ENCODE results near the gene MGLL.

Gene MGLL

DNA sequence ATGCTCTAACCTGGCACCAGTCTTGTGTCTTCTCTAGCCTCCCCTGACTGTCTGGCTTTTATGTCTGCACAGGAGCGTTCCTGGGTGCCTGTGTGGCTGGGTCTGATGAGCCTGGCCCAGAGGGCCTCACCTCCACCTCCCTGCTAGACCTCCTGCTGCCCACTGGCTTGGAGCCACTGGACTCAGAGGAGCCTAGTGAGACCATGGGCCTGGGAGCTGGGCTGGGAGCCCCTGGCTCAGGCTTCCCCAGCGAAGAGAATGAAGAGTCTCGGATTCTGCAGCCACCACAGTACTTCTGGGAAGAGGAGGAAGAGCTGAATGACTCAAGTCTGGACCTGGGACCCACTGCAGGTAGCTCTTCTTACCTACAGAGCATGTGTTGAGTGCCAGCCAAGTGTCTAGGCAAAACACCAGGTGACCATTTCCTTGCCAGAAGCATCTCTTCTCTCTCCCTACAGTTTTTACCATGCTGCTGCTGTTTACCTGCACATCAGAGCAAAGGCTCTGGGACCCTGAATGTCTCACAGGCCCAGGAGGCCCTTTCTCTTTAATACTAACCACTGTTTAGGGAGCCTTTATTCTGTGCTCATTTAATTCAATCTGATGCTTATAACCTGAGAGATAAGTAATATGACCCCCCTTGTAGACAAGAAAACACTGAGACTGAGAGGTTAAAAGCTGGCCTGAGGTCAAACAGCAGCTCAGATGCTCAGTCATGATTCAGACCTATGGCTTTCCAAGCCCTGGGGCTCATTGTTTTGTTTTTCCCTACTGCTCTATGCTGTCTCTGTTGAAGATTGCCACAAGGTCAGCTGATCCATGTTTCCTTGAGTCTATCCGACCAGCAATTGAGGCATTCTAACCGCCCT is 182.9 kb downstream of the MGLL start:
- TF ChIP-seq, protein P1, sequence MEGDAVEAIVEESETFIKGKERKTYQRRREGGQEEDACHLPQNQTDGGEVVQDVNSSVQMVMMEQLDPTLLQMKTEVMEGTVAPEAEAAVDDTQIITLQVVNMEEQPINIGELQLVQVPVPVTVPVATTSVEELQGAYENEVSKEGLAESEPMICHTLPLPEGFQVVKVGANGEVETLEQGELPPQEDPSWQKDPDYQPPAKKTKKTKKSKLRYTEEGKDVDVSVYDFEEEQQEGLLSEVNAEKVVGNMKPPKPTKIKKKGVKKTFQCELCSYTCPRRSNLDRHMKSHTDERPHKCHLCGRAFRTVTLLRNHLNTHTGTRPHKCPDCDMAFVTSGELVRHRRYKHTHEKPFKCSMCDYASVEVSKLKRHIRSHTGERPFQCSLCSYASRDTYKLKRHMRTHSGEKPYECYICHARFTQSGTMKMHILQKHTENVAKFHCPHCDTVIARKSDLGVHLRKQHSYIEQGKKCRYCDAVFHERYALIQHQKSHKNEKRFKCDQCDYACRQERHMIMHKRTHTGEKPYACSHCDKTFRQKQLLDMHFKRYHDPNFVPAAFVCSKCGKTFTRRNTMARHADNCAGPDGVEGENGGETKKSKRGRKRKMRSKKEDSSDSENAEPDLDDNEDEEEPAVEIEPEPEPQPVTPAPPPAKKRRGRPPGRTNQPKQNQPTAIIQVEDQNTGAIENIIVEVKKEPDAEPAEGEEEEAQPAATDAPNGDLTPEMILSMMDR (IDR thresholded peaks at IDR 0.05; ENCODE audit: control insufficient read depth, extremely low read depth, insufficient read depth): no peak
- DNase-seq (ENCODE audit: low read depth): peak; percentile 22
- no peak overlapping the region for H3K4me3 ChIP-seq (ENCODE audit: low read depth, low read length)

Data from LNCaP clone FGC (cell line).